ENCODE data around the gene ABL2.

Gene ABL2

DNA sequence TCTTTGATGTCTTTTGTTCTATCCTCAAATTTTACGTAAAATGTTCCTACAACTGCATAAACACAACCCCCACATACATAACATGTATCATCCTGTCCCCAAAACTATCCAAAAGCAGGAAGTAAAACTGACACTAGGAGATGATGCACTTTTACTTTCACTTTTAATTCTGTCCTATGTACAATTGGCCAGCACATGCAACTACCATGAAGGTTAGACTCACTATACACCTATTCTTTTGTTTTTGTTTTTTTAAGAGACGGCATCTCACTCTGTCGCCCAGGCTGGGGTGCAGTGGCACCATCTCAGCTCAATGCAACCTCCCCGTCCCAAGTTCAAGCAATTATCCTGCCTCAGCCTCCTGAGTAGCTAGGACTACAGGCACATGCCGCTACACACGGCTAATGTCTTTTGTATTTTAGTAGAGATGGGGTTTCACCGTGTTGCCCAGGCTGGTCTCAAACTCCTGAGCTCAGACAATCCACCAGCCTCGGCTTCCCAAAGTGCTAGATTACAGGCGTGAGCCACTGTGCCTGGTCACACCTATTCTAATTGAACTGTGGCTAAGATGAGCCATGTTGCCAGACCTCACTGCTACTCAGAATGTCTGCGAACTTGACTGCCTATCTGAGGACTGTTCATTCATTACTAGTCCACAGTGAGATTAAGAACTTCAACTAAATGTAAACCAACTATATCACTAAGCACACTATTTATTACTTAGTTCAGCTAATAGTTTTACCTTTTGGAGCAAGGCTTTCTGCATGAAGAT lies 99.6 kb downstream of the ABL2 start:
- DNase-seq = no peak

DNA sequence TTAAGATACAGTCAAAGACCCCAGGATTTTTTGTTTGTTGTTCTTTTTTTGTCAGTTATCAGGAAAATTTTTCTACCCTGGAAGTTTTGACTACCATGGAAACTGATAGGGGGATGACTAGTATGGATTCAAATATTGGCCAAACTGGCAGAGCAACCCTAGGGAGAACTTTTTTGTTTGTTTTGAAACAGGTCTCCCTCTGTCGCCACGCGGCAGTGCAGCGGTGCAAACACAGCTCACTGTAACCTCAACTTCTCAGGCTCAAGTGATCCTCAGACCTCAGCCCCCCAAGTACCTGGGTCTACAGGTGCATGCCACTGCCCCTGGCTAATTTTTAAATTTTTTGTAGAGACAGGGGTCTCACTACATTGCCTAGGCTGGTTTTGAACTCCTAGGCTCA lies 101.0 kb downstream of the ABL2 start:
- DNase-seq = peak; percentile 31 to 52

DNA sequence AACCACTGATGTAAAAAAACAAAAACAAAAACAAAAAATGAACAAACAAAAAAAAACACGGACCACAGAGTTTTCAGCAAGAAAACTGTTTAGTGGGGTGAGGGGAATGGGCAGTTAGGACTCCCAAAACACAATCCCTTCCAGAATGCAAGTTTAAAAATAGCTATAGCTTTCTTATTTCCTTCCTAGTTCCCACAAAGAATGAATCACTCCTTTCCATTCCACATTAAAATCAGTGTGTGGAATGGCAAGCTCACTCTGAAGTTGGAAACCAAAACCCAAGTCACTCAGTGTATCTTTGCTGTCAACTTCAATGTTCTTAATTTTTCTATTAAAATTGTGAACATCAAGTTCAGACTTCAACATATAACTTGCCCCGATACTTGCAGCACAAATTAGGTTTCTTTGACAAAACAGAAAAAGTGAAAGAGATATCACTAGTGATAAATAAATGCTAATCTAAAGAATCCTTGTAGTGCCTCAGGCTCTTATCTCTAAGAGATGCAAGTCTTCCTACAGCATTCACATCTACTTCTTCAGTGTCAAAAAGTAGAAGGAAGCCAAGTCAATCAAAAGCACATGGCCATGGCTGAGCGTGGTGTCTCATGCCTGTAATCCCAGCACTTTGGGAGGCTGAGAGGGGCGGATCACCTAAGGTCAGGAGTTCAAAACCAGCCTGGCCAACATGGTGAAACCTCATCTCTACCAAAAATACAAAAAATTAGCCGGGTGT lies 102.1 kb downstream of the ABL2 start:
- no peak for DNase-seq

DNA sequence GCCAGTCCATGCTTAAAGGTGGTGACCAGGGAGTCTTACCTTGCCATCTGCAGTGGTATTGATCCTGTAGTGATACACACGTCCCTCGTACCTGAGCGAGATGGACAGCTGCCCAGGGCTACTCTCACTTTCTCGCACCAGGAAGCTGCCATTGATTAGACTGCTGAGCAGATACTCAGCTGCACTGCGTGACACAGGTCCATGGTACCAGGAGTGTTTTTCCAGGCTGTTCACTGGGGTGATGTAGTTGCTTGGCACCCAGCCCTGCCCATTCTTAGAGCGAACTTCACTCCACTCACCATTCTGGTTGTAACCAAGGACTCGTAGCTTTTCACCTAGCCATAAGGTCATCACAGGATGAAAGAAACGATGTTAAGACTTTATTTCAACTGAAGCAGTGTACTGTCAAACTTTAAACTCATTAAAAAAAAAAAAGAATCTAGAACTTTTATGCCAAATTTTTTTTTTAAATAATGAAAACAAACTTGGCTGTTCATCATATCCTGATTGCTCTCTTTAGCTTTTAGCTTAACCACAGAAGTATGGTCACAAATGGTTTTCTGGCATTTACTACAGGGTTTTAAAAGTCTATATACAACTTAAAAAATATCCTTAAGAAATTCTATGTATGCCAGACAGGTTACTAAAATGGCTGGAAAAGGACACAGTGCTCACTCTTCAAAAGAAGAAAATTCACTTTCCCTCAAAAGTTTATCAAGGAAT lies 103.0 kb downstream of the ABL2 start:
- no peak for DNase-seq

DNA sequence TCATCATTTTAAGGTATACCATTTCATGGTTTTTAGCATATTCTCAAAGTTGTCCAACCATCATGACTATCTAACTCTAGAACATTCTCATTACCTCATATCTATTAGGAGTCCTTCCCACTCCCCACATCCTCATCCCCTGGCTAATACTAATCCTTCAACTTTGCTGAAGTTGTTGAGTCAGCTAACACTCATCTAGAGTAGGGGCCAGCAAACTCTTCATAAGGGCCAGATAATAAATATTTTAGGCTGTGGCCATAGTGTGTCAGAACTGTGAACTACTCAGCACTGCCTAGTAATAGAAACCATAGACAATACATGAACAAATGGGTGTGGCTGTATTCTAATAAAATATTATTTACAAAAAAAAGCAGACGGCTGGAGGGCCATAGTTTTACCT lies 104.6 kb downstream of the ABL2 start:
- DNase-seq = no peak

DNA sequence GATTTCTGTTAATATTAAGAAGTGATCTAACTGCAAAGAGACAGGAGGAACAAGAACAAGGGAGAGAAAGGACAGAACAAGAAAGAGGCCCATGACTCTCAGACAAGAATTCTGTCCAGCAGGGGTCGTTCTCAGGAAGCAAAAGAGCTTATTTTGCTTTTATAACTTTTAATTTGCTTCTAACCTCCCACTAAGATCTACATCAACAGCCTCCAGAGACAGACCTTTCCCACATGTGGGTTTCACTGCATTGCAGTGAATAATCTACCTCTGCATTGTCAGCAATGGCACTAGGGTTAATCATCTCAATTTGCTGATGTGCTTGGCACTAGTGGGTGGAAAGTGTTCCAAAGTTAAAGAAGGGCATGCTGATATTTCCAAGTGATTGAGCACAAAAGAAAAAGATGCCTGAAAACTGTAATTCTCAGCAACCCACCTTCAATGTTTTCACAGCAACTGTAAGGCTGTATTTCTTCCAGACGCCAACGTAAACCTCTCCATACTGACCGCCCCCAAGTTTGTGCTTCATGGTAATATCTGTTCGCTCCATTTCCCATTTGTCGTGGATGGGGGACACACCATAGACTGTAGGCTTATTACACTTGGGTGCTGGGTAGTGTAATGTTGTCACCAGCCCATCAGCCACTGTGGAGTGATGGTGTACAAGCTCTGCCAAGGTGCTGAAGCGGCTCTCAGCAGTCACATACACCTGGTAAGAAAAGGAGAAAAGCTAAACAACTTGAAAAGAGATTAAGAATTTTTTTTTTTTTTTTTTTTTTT lies 108.1 kb downstream of the ABL2 start:
- peak; percentile 62 to 88 for DNase-seq

DNA sequence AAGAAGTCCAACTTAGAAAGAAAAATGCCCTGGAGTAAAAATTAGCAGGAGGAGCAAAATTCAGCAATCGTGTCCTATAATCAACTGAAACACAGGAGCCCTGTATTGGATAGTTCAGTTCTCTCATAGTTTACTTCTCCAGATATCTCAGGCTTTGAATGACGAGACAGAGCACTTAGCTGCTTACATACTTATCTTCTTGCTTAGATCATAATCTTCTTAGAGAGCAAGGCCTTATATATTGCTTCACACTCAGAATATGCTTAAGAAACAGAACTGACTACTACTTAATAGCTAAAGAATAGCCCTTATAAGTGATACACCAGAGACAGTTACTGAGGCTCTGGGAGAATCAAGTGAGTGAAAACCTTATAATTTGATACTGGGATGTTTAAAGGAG lies 108.7 kb downstream of the ABL2 start:
- DNase-seq = no peak

DNA sequence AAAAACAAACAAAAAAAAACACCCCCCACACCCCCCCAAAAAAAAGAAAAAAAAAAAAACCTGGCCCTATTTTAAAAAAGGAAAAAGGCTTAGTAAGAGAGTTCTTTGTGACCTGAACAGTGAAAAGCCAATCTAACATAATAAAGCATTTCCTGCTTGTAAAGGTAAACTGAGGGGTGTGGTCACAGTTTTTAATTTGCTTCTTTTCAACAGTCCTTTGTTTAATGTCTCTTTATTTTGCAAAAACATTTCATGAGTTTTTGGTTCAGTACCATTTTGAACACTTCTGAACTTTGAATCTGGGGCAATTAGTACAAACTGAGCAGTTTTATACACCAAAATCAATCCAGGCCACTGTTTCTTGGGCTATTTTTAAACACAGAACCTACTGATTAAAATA lies 110.0 kb downstream of the ABL2 start:
- no peak for DNase-seq

DNA sequence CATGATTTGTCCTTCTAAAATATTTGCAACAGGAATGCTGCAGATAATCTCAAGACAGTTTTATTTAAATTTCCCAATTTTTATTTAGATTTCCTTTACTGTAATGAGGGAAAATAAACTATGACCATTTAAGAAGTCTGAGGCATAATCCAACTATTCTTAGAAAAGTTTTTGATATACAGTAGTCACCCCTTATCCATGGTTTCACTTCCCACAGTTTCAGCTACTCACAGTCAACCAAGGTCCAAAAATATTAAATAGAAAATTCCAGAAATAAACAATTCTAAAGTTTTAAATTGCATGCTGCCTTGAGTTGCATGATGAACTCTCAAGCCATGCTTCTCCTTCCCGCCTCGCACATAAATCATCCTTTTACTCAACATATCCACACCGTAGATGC lies 114.3 kb downstream of the ABL2 start:
- no peak for DNase-seq

DNA sequence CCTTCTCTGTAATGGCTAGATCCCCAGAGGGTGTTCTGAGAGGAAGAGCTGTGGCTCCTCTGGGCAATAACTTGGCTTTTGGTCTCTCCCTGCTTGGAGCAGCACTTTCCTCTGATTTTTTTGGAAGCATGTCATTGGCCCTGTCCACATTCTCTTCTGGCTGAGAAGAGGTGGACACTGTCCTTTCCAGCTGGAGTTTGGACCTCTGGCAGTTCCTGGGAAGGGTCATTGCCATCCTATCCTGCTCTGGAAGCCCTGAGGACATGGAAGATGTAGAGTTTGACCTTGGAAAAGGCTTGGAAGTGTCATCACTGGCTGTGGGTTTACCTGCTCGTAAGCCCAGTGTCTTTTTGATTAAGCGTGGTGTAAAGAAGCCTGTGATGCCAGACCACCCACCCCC lies 120.8 kb downstream of the ABL2 start:
- no peak for DNase-seq

DNA sequence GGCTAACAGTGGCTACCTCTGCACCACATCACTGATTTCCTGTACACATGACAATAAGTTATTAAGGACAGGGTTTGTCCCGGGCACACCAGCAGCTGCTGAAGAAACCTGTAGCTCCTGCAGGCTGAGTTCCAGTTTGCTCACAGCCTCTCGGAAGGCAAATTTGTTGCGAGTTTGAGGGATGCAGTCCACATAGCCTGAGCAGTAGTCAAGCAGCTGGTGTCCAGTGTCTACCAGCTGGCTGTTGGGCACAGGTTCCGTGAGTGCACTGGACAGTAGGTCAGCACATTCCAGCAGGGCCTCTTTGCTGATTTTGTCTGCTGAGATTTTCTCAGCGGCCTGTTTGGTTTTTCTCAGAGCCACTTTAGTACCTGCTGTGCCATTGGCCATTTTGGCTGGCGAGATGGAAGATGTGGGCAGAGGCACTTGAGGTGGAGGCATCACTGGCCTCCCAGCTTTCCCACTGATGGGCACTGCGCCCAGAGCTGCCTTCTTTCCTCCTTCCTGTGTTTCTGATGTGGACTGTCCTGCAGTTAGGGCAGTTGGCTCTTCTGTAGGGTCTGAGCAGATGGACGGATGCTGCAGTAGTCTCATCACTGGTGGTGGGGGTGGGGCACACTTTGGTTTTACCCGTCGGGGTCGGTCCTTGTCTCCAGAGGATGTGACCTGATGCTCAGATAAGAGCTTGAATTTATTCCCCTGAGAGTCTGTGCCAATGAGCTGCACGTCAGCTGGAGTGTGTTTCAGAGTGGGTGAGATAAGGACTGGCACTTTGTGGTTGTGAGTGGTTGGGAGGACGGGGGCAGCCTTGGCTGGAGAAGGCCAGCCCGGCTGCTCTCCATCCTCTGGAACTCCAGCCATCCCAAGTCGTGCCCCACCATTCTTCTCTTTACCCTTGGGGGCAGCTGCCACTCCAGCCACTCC lies 121.5 kb downstream of the ABL2 start:
- no peak for DNase-seq

DNA sequence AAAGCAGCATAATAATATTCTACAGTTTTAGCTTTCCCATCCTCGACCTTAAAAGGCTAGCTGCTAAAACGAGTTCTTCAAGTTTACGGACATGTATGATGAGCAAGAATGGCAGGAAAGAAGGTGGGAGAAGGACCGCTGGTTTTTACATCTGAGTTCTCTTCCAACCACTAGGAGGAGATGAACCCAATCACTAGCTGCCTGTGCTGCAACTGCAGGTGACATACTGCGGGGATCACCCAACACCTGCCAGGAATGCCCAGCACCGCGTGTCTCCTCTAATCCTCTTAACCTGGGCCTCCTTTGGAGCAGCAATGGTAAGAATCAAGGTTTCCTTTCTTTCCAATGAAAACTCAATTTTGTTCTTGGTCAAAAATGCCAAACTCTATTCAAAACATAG lies 124.1 kb downstream of the ABL2 start:
- DNase-seq = peak; percentile 88 to 93

DNA sequence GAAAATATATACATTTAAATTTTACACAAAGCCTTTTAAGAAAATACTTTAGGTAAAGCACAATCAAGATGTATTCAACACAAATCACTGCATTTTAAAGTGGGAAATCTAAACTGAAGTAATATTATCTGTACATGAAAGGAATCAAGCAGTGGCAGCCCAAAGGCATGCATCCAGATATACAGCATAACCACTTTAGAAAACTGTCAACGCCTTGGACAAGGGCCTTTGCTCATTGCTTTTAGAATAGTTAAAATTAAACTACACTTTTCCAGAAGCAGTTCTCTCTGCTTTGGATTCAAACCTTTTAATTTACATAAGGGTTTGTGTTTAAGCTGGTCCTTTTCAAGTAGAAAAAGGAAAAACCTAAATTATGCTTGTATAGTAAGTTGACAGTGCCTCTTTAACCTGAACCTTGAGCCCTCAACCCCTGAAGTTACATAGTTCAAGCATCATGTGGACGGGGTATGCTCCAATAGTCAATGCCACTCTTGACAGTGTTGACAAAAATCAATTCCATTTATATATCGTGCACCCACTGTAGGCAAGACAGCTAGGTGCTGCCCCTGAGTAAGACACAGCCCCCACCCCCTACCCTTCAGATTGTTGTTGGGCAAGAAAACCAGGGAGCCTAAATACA lies 124.7 kb downstream of the ABL2 start:
- no peak for DNase-seq

DNA sequence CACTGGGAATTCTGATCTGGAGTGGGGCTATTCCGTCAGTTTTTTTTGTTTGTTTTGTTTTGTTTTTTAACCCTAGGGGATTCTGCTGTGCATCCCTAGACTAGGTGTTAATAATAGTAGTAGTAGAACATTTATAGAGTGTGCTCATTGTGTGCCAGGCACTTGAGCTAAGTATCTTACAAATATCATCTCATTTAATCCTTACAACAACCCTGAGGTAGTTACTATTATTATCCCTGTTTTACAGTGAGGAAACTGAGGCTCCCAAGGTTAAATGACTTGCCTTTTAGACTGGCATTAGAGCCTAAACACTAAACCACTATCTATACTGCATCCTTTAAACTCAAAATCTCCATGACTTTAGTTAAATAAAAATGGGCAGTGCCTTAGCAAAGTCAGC lies 125.5 kb downstream of the ABL2 start:
- DNase-seq = no peak

DNA sequence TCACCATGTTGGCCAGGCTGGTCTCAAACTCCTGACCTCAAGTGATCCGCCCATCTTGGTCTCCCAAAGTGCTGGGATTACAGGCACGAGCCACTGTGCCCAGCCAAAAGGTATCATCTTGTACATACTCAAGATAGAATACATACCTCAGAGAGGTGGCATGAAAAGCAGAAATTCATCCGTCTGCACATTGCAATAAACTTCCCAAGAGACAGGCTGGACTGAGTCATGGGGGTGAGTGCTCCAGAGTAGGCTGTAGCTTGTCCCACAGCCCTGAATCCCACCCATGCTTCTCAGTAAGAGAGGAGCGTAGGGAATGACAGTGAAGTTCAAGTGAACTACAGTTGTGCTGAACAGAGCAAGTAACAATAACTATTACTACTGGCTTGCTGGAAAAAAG lies 127.9 kb downstream of the ABL2 start:
- DNase-seq = no peak

DNA sequence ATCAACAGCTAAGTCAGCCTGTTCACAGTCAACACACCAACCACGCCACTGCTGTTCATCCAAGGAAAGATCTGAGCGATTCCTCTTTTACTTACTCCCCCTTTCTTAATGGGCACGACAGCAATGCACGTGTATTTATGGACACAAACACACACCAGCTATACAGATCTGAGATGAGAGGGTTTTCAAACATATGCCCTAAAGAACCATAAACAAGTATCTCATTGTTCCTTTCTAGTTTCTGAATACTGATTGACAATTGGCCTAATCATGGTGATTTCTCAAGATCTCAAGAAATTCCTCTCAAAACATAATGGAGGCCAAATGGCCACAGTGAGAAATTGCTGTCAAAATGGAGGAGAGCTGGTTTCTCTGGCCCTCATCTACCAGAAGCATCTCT lies 129.6 kb downstream of the ABL2 start:
- no peak for DNase-seq

DNA sequence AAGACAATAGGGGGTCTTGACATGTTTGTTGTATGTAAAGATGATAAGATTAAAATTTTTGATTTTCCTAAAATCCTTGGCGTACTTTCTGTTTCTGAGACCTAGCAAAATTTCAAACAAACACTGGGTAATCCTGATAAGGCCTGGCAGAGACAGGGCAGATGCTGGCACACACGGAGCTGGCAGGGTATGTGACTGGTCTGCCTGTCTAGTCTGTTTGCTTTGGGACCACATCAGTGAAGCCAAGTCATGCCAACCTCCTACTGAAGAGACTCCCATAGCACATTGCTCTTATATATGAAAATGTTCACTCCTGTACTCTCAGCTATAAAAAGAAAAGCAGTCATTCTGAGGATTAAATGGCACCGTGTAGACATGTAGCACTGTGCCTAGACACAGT lies 133.6 kb downstream of the ABL2 start:
- no peak for DNase-seq

DNA sequence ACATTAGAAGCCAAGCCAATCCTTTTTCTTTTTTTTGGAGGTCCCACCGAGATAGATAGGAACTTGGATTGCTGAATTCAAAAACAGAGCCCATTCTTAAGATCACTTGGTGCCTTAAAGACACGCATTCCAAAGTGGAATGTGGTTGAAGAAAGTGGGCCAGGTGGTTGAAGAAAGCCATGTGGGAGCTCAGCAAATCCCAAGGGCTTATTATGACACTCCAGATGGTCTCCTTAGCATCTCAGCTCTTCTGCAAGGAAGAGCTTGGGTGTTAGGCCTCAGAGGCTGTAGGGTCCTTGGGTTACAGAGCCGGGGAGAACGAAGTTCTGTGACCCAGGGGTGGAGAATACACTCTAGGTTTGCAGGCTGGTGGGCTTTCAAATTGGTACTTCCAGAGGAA lies 134.1 kb downstream of the ABL2 start:
- DNase-seq = no peak

DNA sequence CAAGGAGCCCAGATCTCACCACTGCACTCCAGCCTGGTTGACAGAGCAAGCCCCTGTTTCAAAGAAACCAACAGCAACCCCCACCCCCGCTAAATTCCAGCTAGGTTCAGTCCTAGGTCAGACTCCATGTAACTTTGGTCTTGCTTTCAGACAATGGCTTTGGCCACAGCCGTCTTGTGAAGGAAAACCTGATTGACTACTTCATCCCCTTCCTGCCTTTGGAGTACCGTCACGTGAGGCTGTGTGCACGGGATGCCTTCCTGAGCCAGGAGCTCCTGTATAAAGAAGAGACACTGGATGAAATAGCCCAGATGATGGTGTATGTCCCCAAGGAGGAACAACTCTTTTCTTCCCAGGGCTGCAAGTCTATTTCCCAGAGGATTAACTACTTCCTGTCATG lies 134.7 kb downstream of the ABL2 start:
- no peak for DNase-seq

DNA sequence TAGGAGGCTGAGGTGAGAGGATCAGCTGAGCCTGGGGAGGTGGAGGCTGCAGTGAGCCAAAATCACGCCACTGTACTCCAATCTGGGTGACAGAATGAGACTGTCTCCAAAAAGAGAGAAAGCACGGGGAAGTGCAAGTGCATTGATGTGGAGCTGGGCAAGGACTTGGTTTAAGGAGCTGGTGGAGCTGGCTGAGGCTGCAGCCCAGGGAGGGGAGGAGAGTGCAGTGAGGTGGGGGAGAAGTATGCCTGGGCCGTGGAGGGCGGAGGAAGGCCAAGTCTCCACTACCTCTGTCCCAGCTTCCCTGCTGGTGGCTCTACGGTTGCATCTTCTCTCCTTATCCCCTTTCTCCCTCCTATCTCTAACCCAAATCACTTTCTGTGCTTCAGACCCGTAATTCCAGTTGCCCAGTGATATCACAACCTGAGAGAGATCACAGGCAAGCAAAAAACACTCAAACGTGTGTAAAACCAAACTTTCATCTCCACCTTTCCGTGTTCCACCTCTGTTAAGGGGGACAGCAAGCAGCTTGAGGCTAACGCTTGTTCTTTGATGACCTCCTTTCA lies 136.5 kb downstream of the ABL2 start:
- DNase-seq = no peak

DNA sequence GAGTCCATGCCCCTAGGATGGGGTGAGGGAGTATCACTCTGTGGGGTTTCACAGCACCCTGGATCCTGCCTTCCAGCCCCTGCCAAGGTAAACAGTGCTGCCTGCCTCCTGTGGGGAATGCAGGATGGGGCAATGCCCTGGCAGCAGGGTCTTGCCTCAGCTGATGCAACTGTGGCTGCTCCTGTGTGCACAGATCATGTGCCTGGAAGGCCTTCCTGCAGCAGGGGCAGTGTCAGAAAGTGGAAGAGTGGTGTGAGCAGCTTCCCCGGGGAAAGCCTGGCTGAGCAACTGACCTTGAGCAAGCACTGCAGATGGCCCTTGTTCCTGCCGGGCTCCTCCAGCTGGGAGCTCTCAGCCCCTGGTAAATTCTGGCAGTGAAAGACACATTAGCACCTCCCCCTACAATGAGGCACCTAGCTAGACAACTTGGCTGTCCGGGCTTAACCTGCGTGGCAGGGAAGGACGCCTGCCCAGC lies 137.7 kb downstream of the ABL2 start:
- no peak for DNase-seq
